Measurements from ENCODE around the gene GALNT7. TPM values are rescaled to one million over a fixed set of nuclear protein-coding genes. Genes with fewer than 3 reads are reported as not detected.

GALNT7 gene
- polyA plus RNA-seq, 3 donors, result 12.3 to 29.0 (median 19.7) TPM

DNA sequence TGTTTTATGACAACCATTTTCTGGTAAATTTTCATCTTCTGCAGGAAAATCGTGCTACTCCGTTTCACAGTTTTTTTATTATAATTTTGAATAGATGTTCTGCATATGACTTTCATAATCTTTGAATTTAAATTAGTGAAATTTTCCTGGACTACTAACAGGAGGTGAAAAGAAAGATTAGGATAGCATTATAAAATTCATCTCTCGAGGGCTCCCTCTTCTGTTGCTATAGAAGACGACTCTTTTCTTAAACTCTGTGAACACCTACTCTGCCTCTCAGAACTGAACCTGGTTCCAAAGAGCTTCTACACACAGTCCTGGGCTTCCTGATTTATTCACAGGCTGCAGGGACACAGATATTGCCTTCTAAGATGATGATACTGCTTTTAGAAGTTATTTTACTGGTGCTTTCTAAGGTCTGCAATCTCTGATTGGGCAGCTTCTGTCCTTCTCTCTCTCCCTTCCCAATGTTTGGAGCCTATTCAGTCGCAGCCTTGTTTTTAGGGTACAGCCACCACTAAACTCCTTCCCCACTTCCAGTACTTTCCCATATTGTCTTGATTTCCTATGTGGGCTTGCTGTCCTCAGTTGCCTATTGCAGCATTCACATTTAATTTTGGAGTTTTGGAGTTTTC, 192.1 kb downstream of the GALNT7 start:
- Mint-ChIP-seq H3K27me3 (ENCODE audit: low read depth in 3 of 3) (peaks cover 0 to 3% (median 2%) of the 10 kb centered on the region in 3 donors), H3K4me1 (peaks cover 6% of the 10 kb centered on the region), H3K9me3 (peaks cover 0 to 6% (median 3%) of the 10 kb centered on the region in 7 donors), H3K27ac (no peak overlapping the region), H3K4me3 (no peak overlapping the region), H3K36me3 (no peaks in the 10 kb centered on the region)
- Histone ChIP-seq H3K79me2 (ENCODE audit: insufficient read depth, low read length) (no peaks in the 10 kb centered on the region), H3K27ac (ENCODE audit: low read depth in 1 of 2, low read length in 2 of 2) (no peak overlapping the region), H3K36me3 (replicated peaks in 1 of 2; ENCODE audit: control insufficient read depth in 1 of 2, insufficient read depth in 2 of 2, low read length in 2 of 2) (no peaks in the 10 kb centered on the region), H3K9me3 (replicated peaks in 1 of 2; ENCODE audit: control insufficient read depth in 1 of 2, insufficient read depth in 1 of 2, low read length in 2 of 2) (peaks cover 0 to 5% of the 10 kb centered on the region in 2 donors), H4K20me1 (ENCODE audit: insufficient read depth, low read length) (no peaks in the 10 kb centered on the region), H3K4me1 (ENCODE audit: control insufficient read depth in 1 of 2, insufficient read depth in 2 of 2, low read length in 2 of 2) (no peaks in the 10 kb centered on the region), H3K9ac (ENCODE audit: insufficient read depth, low read length, poor library complexity, severe bottlenecking) (no peak overlapping the region), H2AFZ (ENCODE audit: insufficient read depth, low read depth, low read length, poor library complexity, severe bottlenecking) (peak overlapping the region; percentile 18), H3K4me3 (replicated peaks in 1 of 3; ENCODE audit: low read depth in 2 of 3, low read length in 3 of 3) (no peak overlapping the region), H3K4me2 (replicated peaks; ENCODE audit: extremely low read depth, low read length, poor library complexity, severe bottlenecking) (no peak overlapping the region), H3K27me3 (ENCODE audit: control insufficient read depth in 2 of 2, insufficient read depth in 2 of 2, low read length in 2 of 2) (no peaks in the 10 kb centered on the region)
- intact Hi-C loops (cut with micrococcal nuclease), result no loop called here
- DNase-seq, result peak in 1 of 3 donors; percentile 10
- TF ChIP-seq CTCF (IDR thresholded peaks at IDR 0.05), result no peak
- 86% methylated on average over 1 of the region's 5 CpGs for WGBS (ENCODE audit: insufficient coverage)

GRCh38 chr4:173362666-173363065, 194.1 kb downstream of the GALNT7 start:
- Histone ChIP-seq H2AFZ (ENCODE audit: insufficient read depth, low read depth, low read length, poor library complexity, severe bottlenecking) (no peak overlapping the region), H3K4me2 (replicated peaks; ENCODE audit: extremely low read depth, low read length, poor library complexity, severe bottlenecking) (no peak overlapping the region), H3K9ac (ENCODE audit: insufficient read depth, low read length, poor library complexity, severe bottlenecking) (no peak overlapping the region), H4K20me1 (ENCODE audit: insufficient read depth, low read length) (no peaks in the 10 kb centered on the region), H3K36me3 (replicated peaks in 1 of 2; ENCODE audit: control insufficient read depth in 1 of 2, insufficient read depth in 2 of 2, low read length in 2 of 2) (no peaks in the 10 kb centered on the region), H3K9me3 (replicated peaks in 1 of 2; ENCODE audit: control insufficient read depth in 1 of 2, insufficient read depth in 1 of 2, low read length in 2 of 2) (peaks cover 0 to 5% of the 10 kb centered on the region in 2 donors), H3K4me1 (ENCODE audit: control insufficient read depth in 1 of 2, insufficient read depth in 2 of 2, low read length in 2 of 2) (peaks cover 0 to 5% of the 10 kb centered on the region in 2 donors), H3K27ac (ENCODE audit: low read depth in 1 of 2, low read length in 2 of 2) (no peak overlapping the region), H3K4me3 (replicated peaks in 1 of 3; ENCODE audit: low read depth in 2 of 3, low read length in 3 of 3) (no peak overlapping the region), H3K27me3 (ENCODE audit: control insufficient read depth in 2 of 2, insufficient read depth in 2 of 2, low read length in 2 of 2) (no peaks in the 10 kb centered on the region), H3K79me2 (ENCODE audit: insufficient read depth, low read length) (no peaks in the 10 kb centered on the region)
- H3K9me3 Mint-ChIP-seq, result peaks cover 0 to 6% (median 3%) of the 10 kb centered on the region in 7 donors
- DNase-seq, result no peak
- peaks cover 12% of the 10 kb centered on the region for H3K4me1 Mint-ChIP-seq
- no peak overlapping the region for H3K4me3 Mint-ChIP-seq
- no CpG with 5 or more reads among the region's 3 CpGs for WGBS (ENCODE audit: insufficient coverage)
- no peak overlapping the region for H3K27ac Mint-ChIP-seq
- H3K27me3 Mint-ChIP-seq (ENCODE audit: low read depth in 3 of 3), result peaks cover 0 to 3% (median 2%) of the 10 kb centered on the region in 3 donors
- intact Hi-C loops (cut with micrococcal nuclease), result no loop called here
- no peak for TF ChIP-seq CTCF (IDR thresholded peaks at IDR 0.05)
- no peaks in the 10 kb centered on the region for H3K36me3 Mint-ChIP-seq
